GM20000 (cell line): ENCODE measurements around the gene RPS6KA4.

ENCODE experiments used
- DNase-seq: peaks from one replicate; pipeline ENCODE4 v3.0.0; 2012; ENCODE audit warnings: low spot score
- TF ChIP-seq, protein P1 (sequence below): IDR thresholded peaks from 2 replicates; pipeline ENCODE4 v1.5.1; 2012; ENCODE audit warnings: mild to moderate bottlenecking, control low read depth; ENCODE audit errors: extremely low read depth, missing control alignments

The RPS6KA4 gene

DNA sequence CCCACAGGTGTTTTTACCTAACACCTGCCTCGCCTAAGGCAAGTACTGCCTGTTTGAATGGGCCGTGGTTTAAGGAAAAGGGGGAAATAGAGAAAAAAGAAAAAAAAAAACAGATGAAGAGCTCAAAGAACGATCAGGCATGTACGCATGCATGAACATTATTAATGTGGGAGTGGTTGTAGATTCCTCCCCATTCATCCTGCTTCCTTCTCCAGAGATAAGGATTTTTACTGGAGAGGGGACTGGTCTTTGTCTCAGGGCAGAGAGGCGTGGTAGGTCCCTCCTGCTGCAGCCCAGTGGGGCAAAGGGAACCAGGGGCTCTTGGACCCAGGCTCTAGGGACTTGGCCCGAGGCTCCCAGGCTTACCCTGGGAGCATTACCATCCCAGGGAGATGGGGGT is 23.1 kb downstream of the RPS6KA4 start:
- TF ChIP-seq, protein P1, sequence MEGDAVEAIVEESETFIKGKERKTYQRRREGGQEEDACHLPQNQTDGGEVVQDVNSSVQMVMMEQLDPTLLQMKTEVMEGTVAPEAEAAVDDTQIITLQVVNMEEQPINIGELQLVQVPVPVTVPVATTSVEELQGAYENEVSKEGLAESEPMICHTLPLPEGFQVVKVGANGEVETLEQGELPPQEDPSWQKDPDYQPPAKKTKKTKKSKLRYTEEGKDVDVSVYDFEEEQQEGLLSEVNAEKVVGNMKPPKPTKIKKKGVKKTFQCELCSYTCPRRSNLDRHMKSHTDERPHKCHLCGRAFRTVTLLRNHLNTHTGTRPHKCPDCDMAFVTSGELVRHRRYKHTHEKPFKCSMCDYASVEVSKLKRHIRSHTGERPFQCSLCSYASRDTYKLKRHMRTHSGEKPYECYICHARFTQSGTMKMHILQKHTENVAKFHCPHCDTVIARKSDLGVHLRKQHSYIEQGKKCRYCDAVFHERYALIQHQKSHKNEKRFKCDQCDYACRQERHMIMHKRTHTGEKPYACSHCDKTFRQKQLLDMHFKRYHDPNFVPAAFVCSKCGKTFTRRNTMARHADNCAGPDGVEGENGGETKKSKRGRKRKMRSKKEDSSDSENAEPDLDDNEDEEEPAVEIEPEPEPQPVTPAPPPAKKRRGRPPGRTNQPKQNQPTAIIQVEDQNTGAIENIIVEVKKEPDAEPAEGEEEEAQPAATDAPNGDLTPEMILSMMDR, result no peak
- DNase-seq, result no peak

GRCh38 chr11:64382586-64382985 is 23.6 kb downstream of the RPS6KA4 start:
- TF ChIP-seq, protein P1, result no peak
- DNase-seq, result no peak

- TF ChIP-seq, protein P1, result no peak
- no peak for DNase-seq
Measured at GRCh38 chr11:64383580-64383979, 24.6 kb downstream of the RPS6KA4 start.

- DNase-seq, result no peak
- TF ChIP-seq, protein P1, result no peak
Measured at GRCh38 chr11:64384028-64384737, 25.2 kb downstream of the RPS6KA4 start.

- DNase-seq, result no peak
Measured at GRCh38 chr11:64384981-64385944, 26.3 kb downstream of the RPS6KA4 start.

DNA sequence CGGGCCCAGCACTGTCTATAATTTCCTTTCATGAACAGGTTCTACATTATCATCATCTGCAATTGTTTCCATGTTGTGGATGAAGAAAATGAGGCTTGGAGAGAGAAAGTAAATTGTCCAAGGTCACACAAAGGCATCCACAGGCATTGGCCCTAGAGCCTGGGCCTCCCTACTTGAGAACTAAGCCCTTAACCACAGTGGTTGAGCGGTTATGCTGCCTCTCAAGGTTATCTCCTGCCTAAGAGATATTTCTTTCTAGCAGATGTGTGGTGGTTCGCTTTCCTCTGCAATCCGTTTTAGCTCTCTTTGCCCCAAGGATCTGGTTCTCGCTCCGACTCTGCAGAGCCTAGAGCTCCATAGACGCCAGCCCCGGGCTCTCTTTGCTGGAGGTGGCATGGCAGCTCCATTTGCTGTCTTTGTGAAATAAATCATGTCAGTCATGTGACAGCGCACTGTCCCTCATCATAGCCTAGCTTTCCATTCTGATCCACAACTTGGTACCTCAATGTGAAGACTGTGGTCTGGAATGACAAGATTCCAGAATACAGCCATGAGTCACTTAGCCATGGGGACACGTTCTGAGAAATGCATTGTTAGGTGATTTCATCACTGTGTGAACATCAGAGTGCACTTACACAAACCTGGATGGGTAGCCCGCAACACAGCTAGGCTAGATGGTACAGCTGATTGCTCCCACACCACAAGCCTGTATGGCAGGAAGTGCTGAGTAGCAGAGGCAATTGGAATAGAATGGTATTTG is 27.2 kb downstream of the RPS6KA4 start:
- DNase-seq, result no peak
- TF ChIP-seq, protein P1, result no peak

More at GRCh38 chr11:64384981-64385944, 26.3 kb downstream of the RPS6KA4 start:
- TF ChIP-seq, protein P1, result no peak
